Neural progenitor cell (in vitro differentiated cells): ENCODE results near the gene ASTN2.

Experiments
- EZH2 ChIP-seq: fragments of 200-600 bp; sonication (generic); IDR thresholded peaks from 2 replicates; pipeline ENCODE4 v1.6.1; 2017; ENCODE audit warnings: antibody characterized with exemption, mild to moderate bottlenecking, moderate library complexity
- EZH2phosphoT487 ChIP-seq: fragments of 200-600 bp; sonication (generic); IDR thresholded peaks from 2 replicates; pipeline ENCODE4 v1.6.1; 2017; ENCODE audit warnings: antibody characterized with exemption
- TF ChIP-seq, protein P1 (sequence below): fragments of 200-600 bp; sonication (generic); IDR thresholded peaks from 2 replicates; pipeline ENCODE4 v1.5.1; 2017; ENCODE audit warnings: antibody characterized with exemption, mild to moderate bottlenecking

DNA sequence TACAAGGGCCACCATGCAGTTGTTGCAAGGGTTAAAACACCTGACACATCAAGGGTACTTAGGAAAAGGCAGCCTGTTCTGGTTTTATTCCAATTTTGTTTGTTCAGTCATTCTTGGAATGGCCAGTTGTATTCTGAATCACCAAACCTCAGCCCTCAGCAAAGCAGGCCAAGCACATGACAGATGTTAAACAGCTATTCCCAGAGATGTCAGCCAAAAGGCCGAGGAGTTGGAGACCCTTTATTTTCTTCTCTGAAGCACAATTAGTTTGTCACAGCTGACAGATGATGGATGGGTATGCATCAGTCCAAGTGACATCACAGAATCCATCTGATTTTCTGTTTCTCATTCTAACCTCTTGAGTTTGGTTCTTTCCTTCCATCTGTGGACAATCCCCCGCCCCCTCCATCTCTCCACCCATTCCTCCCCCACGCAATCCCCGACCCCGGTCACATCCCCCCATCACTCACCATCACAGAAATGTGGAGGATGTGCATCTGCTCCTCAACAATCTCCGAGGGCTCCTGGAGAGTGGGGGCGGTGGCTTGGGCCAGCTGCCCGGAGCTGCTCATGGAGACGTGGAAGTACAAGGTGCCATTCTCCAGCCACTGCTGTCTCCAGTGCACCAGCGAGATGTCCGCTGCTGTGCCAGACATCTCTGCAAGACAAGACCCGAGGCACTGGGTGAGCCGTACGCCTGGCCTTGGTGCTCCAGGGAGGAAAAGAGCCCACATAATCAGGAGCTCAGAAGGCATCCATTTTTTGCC, 123.8 kb downstream of the ASTN2 start:
- TF ChIP-seq, protein P1, sequence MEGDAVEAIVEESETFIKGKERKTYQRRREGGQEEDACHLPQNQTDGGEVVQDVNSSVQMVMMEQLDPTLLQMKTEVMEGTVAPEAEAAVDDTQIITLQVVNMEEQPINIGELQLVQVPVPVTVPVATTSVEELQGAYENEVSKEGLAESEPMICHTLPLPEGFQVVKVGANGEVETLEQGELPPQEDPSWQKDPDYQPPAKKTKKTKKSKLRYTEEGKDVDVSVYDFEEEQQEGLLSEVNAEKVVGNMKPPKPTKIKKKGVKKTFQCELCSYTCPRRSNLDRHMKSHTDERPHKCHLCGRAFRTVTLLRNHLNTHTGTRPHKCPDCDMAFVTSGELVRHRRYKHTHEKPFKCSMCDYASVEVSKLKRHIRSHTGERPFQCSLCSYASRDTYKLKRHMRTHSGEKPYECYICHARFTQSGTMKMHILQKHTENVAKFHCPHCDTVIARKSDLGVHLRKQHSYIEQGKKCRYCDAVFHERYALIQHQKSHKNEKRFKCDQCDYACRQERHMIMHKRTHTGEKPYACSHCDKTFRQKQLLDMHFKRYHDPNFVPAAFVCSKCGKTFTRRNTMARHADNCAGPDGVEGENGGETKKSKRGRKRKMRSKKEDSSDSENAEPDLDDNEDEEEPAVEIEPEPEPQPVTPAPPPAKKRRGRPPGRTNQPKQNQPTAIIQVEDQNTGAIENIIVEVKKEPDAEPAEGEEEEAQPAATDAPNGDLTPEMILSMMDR, result no peak
- TF ChIP-seq EZH2phosphoT487, result no peak
- TF ChIP-seq EZH2, result no peak
